ENCODE results near the gene SPPL2B. TPM values are rescaled to one million over a fixed set of nuclear protein-coding genes. Genes with fewer than 3 reads are reported as not detected.
"Not testable (repeated sequence)": the region's sequence is repeated elsewhere in the genome, so short reads cannot be mapped to it uniquely, and the experiment has no call there.

Gene SPPL2B
- total RNA-seq, 1 donor from 2014 or later = 202 TPM

- peaks cover 2% of the 10 kb centered on the region for H3K27me3 Mint-ChIP-seq (ENCODE audit: low read depth)
- H3K27ac Mint-ChIP-seq = no peak overlapping the region
- no peak for TF ChIP-seq CTCF (IDR thresholded peaks at IDR 0.05; ENCODE audit: unreplicated experiment)
- H3K4me1 Mint-ChIP-seq = peaks cover 8% of the 10 kb centered on the region
- H3K36me3 Mint-ChIP-seq = no peaks in the 10 kb centered on the region
- no peak overlapping the region for H3K4me3 Mint-ChIP-seq
- no peaks in the 10 kb centered on the region for H3K9me3 Mint-ChIP-seq
- no peak for DNase-seq (ENCODE audit: low spot score in 2 of 2, unreplicated experiment in 2 of 2)
These were observed 59.1 kb downstream of the SPPL2B start for GRCh38 chr19:2387367-2388288.

GRCh38 chr19:2389594-2389993 is 61.1 kb downstream of the SPPL2B start:
- Mint-ChIP-seq H3K4me1 (peaks cover 5% of the 10 kb centered on the region), H3K36me3 (no peaks in the 10 kb centered on the region), H3K27ac (no peak overlapping the region), H3K9me3 (no peaks in the 10 kb centered on the region), H3K27me3 (ENCODE audit: low read depth) (peaks cover 4% of the 10 kb centered on the region), H3K4me3 (no peak overlapping the region)
- DNase-seq (ENCODE audit: low spot score in 2 of 2, unreplicated experiment in 2 of 2) = no peak
- no peak for TF ChIP-seq CTCF (IDR thresholded peaks at IDR 0.05; ENCODE audit: unreplicated experiment)

GRCh38 chr19:2391118-2391725 is 62.7 kb downstream of the SPPL2B start:
- Mint-ChIP-seq H3K4me3 (no peak overlapping the region), H3K9me3 (no peaks in the 10 kb centered on the region)

GRCh38 chr19:2392366-2392765 is 63.9 kb downstream of the SPPL2B start:
- Mint-ChIP-seq H3K27me3 (ENCODE audit: low read depth) (peaks cover 4% of the 10 kb centered on the region), H3K9me3 (no peaks in the 10 kb centered on the region), H3K4me3 (no peak overlapping the region), H3K4me1 (peaks cover 2% of the 10 kb centered on the region), H3K36me3 (no peaks in the 10 kb centered on the region), H3K27ac (no peak overlapping the region)
- no peak for DNase-seq (ENCODE audit: low spot score in 2 of 2, unreplicated experiment in 2 of 2)
- no peak for TF ChIP-seq CTCF (IDR thresholded peaks at IDR 0.05; ENCODE audit: unreplicated experiment)

More at GRCh38 chr19:2391118-2391725, 62.7 kb downstream of the SPPL2B start:
- TF ChIP-seq CTCF (IDR thresholded peaks at IDR 0.05; ENCODE audit: unreplicated experiment) = peak; percentile 92
- H3K4me1 Mint-ChIP-seq = peaks cover 2% of the 10 kb centered on the region
- H3K27me3 Mint-ChIP-seq (ENCODE audit: low read depth) = peaks cover 4% of the 10 kb centered on the region
- H3K27ac Mint-ChIP-seq = no peak overlapping the region
- H3K36me3 Mint-ChIP-seq = no peaks in the 10 kb centered on the region
- DNase-seq (ENCODE audit: low spot score in 2 of 2, unreplicated experiment in 2 of 2) = no peak

GRCh38 chr19:2392899-2393298 is 64.4 kb downstream of the SPPL2B start:
- not testable (repeated sequence) for DNase-seq (ENCODE audit: low spot score in 2 of 2, unreplicated experiment in 2 of 2); H3K9me3 Mint-ChIP-seq; H3K4me3 Mint-ChIP-seq; H3K27me3 Mint-ChIP-seq (ENCODE audit: low read depth); H3K4me1 Mint-ChIP-seq; H3K36me3 Mint-ChIP-seq; H3K27ac Mint-ChIP-seq

- H3K9me3 Mint-ChIP-seq = no peaks in the 10 kb centered on the region
- H3K36me3 Mint-ChIP-seq = no peaks in the 10 kb centered on the region
- TF ChIP-seq CTCF (IDR thresholded peaks at IDR 0.05; ENCODE audit: unreplicated experiment) = no peak
- H3K27ac Mint-ChIP-seq = no peak overlapping the region
- DNase-seq (ENCODE audit: low spot score in 2 of 2, unreplicated experiment in 2 of 2) = no peak
- peaks cover 2% of the 10 kb centered on the region for H3K27me3 Mint-ChIP-seq (ENCODE audit: low read depth)
- no peak overlapping the region for H3K4me3 Mint-ChIP-seq
- H3K4me1 Mint-ChIP-seq = no peaks in the 10 kb centered on the region
These were observed 65.6 kb downstream of the SPPL2B start for GRCh38 chr19:2394054-2394441.

Data from mesothelial cell of epicardium (in vitro differentiated cells).